Epithelial cell of proximal tubule (primary cell): ENCODE results near the gene AFG3L2. TPM values are rescaled to one million over a fixed set of nuclear protein-coding genes. Genes with fewer than 3 reads are reported as not detected.

Source experiments
- DNase-seq: peaks from one replicate; pipeline ENCODE4 v3.0.0-alpha.2; 2011; ENCODE audit warnings: low read depth
- H3K4me3 ChIP-seq: 2 replicates; pipeline ENCODE4 v1.5.1; 2011; ENCODE audit warnings: low read depth, mild to moderate bottlenecking, low read length
- CTCF ChIP-seq: conservative IDR thresholded peaks from 2 replicates; pipeline ENCODE4 v1.5.1; 2012; ENCODE audit warnings: low read depth, mild to moderate bottlenecking, low read length
- total RNA-seq: library from RNA; depleted of rRNA; stranded (reverse); fragments of >200 nt; gene quantifications from 2 replicates; pipeline ENCODE4 v1.2.3, GENCODE V29; 2015

AFG3L2 gene
- total RNA-seq, 1 donor from 2014 or later, result 41.3 TPM

GRCh38 chr18:12318334-12318697 is 58.7 kb downstream of the AFG3L2 start:
- no peak for TF ChIP-seq CTCF
- no peak overlapping the region for H3K4me3 ChIP-seq
- DNase-seq, result no peak

- no peak for DNase-seq
- TF ChIP-seq CTCF, result no peak
- no peak overlapping the region for H3K4me3 ChIP-seq
Measured at GRCh38 chr18:12317664-12318333, 59.2 kb downstream of the AFG3L2 start.

- H3K4me3 ChIP-seq, result no peak overlapping the region
- no peak for DNase-seq
- no peak for TF ChIP-seq CTCF
Measured at GRCh38 chr18:12315911-12316310, 61.1 kb downstream of the AFG3L2 start.

- DNase-seq, result no peak
- no peak for TF ChIP-seq CTCF
- no peak overlapping the region for H3K4me3 ChIP-seq
Measured at GRCh38 chr18:12315490-12315889, 61.5 kb downstream of the AFG3L2 start.

- no peak overlapping the region for H3K4me3 ChIP-seq
- TF ChIP-seq CTCF, result no peak
- no peak for DNase-seq
Measured at GRCh38 chr18:12314591-12315305, 62.3 kb downstream of the AFG3L2 start.

- TF ChIP-seq CTCF, result no peak
- no peak overlapping the region for H3K4me3 ChIP-seq
- DNase-seq, result no peak
Measured at GRCh38 chr18:12313530-12314245, 63.3 kb downstream of the AFG3L2 start.
